HG03354 (cell line): Measurements from ENCODE around the gene TTYH1.
"Not testable (repeated sequence)": the region's sequence is repeated elsewhere in the genome, so short reads cannot be mapped to it uniquely, and the experiment has no call there.

Experiments
- ATAC-seq: cut with Tn5 transposase; IDR thresholded peaks from one replicate; pipeline ENCODE4 v1.9.1; 2021; ENCODE audit warnings: mild to moderate bottlenecking; ENCODE audit not compliant: unreplicated experiment, poor library complexity, severe bottlenecking

TTYH1 gene

DNA sequence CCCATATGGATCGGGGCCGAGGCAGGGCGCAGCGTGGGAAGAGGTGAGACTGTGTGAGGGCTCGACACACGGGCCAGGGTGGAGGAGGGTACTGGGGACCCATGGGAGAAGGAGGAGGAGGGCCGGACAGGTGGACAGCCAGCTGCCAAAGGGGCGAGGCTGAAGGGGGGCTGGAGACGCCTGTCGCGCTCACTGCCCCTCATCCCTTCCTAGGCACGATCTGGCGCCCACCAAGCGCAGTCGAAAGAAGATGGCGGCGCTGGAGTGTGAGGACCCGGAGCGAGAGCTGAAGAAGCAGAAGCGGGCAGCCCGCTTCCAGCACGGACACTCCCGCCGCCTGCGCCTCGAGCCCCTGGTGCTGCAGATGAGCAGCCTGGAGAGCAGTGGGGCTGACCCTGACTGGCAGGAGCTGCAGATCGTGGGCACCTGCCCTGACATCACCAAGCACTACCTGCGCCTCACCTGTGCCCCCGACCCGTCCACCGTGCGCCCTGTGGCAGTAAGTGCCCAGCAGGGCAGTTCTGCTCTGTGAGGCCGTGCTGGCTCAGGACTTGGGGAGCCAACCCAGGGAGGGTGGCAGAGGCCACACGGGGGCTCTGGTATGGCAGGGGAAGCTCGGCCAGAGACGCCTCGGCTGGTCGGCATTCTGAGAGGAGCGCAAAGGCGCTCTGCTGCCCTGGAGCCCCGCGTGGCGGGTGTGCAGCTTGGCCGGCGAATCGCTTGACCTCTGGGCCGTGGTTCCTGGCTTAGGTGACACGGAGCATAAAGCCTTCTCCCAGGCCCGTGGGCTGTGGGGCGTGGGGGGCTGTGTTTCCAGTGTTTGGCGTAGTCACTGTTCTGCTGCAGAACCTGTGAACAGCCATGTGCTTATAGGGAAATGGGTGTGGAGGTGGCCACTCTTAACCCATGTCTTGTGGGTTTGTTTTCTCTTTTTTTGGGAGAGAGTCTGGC, 41.4 kb downstream of the TTYH1 start:
- no peak for ATAC-seq

GRCh38 chr19:54457773-54458647, 42.7 kb downstream of the TTYH1 start:
- no peak for ATAC-seq

DNA sequence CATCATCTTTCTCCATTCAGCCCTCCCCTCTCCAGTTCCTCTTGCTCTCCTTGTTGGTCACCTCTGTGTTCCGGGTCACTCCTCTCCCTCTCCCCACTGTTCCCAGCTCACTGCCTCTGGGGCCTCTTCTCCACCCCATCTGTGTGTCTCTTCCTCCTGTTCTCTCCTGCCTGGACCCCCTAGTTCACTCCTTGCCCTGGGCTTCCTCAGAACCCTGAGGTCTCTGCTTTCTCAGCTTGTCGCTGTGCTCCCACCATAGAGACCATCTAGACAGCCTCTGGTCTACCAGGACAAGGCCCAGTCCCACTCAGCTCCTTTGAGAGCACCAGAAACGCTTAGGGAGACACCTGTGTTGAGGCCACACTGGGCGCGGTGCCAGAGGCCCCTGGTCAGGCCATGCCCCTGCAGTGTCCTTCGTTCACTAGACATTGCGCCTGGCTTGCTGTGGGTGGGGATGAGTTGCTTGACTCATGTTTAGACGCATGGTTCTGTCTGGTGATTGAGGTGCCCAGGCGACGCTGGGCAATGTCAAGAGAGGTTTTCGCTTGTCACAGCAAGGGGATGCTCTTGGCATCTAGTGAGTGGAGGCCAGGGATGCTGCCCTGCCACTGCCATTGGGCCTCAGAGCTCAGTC, 43.5 kb downstream of the TTYH1 start:
- no peak for ATAC-seq

DNA sequence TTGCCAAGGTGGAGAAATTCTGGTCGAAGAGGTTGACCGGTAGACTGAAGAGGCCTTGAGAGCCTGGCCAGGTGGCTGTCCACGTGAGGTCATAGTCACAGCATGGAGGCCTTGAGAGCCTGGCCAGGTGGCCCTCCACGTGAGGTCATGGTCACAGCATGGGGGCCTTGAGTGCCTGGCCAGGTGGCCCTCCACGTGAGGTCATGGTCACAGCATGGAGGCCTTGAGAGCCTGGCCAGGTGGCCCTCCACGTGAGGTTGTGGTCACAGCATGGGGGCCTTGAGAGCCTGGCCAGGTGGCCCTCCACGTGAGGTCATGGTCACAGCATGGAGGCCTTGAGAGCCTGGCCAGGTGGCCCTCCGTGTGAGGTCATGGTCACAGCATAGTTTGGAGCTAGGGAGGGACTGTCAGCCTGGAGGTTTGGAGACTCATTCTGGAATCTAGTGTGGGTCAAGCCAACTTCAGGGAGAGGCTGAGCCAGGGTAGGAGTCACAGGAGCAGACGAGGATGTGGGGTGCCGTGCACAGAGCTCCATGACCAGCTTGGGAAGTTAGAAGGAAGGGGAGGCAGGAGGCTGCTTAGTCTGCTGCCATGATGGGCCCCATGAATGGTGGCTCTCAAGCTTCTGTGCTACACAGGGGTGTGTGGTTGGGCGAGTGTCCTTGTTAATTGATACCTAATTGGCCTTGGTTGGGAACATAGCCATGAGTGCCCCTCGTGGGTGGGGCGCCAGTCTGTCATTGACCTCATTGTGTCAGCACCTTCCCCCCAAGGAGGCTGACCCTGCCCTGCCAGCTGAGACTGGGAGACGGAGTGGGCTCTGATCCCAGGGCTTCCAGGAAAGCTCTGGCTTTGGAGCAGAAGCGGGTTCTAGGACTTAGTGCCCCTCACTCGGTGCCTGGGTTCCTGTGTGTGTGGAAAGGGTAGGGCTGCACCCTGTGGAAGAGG, 44.3 kb downstream of the TTYH1 start:
- no peak for ATAC-seq

- ATAC-seq: no peak
Observed at GRCh38 chr19:54460230-54461005, 45.2 kb downstream of the TTYH1 start.

DNA sequence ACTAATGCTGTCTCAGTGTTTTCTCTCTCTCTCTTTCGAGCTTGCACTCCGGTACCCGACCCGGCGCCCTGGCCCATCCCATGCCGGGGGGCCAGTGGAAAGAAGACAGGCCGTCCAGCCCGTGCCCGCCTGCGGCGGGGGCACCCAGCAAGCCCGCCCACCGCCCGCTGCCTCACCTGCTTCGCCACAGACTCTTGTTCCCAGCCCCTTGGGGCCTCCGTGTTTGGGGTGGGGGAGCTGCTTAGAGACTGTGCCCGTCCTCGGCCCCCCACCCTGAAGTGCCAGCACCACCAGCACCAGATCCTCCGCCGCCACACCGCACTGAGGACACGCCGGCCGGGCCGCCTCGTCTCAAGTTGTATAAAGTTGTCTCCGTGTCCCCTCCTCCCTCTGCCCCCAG, 45.9 kb downstream of the TTYH1 start:
- ATAC-seq: no peak

DNA sequence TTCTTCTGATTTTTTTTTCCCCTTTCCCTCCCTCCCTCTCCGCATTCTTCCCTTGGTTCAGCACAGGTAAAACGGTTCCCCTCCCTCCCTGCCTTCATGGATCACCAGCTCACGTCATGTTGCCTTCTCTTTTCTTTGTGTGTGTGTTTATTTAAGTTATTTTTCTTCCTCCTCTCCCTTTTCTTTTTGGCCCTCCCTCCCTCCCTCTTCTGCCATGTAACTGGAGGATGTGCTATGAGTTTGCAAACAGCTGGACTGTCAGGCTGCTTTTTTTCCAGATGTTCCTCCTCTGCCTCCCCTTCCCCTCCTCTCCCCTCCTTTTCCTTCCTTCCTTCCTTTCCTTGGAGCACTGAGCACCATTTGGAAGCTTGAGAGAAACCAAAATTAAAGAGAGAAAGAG, 46.3 kb downstream of the TTYH1 start:
- ATAC-seq: no peak

DNA sequence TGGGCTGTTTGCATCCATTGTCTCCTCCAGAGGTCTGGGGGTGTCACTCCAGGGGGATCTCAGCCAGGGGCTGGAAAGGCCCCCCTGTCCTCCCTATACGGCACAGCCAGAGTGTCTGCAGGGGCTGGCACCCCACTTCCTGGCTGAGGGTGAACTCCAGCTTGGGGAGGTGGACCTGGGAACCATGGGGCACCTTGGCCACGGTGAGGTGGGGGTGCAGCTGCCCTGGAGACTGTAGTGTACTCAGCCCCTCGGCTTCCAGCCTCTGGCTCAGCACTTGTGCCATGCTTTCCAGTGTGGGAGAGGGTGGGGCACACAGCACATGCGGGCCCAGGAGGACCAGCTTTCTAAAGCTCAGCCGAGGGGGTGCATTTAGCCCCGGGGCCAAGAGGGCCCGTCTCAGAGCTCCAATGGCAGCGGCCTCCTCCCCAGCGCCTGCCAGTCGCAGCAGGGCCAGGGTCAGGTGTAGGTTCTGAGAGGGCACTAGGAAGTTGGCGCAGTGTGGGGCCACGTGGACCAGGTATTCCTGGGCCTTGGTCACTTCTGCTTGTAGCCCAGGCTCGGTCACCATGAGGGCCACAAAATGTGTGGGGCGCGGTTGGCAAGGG, 46.9 kb downstream of the TTYH1 start:
- ATAC-seq: no peak

- peak; percentile 21 for ATAC-seq
Observed at GRCh38 chr19:54462655-54463530, 47.6 kb downstream of the TTYH1 start.

- peak; percentile 65 for ATAC-seq
Observed at GRCh38 chr19:54463531-54464043, 48.3 kb downstream of the TTYH1 start, which contains the start of gene LENG9. Gene LENG9 (minus strand): TSS chr19:54463778. CDS start chr19:54463526, 252 bp downstream.

- peak; percentile 55 for ATAC-seq
Observed at GRCh38 chr19:54464044-54464629, 48.9 kb downstream of the TTYH1 start.

DNA sequence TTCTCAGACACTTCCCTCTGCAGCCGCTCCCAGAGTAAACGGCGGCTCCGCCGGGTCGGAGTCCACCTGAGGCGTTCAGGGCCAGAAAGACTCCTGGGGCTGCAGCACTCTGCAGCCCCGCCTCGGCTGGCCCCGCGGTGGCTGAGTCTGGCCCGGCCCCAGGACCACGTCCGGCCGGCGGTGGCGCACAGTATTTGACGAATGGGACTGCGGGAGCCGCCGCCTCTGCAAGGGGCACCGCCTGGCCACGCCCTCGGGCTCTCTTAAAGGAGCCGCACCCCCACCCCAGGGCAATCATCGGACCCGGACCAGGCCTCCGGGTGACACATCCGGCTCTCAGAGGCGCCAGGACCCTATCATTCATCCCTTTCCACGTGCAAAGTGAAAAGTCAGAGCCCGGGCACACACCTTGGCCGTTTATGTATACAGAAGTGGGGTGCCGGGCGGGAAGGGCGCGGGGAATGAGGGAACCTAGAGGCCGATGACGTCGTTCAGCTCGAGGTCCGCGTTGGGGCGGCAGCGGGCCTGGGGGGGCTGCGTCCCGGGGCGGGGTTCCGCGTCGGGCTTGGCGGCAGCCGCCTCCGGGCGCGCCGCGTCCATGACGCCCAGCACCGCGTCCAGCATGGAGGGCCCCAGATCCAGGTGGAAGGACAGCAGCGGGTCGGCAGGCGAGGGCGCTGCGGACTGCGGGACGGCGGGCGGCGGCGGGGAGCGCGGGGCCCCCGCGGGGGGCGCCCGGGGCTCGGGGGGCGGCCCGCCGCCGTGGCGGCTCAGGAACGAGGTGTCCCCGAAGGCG, 49.6 kb downstream of the TTYH1 start:
- peak; percentile 46 for ATAC-seq

DNA sequence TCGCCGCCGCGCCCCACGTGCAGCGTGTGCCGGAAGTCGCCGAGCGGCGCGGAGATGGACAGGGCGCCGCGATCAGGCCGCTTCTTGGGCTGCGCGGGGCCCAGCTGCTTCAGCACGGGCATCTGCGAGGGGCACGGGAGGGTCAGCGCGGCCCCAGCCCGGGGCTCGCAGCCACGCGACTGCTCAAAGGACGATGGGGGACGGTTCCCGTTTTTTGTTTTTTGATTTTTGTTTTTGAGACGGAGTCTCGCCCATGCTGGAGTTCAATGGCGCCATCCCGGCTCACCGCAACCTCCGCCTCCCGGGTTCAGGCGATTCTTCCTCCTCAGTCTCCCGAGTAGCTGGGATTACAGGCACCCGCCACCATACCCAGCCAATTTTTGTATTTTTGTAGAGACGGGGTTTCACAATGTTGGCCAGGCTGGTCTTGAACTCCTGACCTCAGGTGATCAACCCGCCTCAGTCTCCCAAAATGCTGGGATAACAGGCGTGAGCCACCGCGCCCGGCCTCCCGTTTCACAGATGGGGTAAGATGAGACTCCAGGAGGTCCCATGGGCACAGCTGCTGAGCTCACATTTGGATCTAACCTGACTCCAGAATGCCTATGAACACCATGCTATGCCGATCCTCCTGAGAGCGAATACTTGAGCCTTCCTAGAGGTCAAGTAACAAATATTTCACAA, 50.3 kb downstream of the TTYH1 start:
- ATAC-seq: no peak

GRCh38 chr19:54466110-54466480, 50.8 kb downstream of the TTYH1 start:
- ATAC-seq: not testable (repeated sequence)

- no peak for ATAC-seq
Observed at GRCh38 chr19:54469496-54469934, 54.3 kb downstream of the TTYH1 start.
